Activated T-helper 9 cell treated with anti-CD3 and anti-CD28 coated beads, Interleukin-2, amount 50 U/mL, for 16 hours (primary cell): Measurements from ENCODE around the gene NOD2.
A peak's percentile ranks its signal among the peaks of the same experiment; 100 is the strongest.

Experiments used
- DNase-seq: peaks from one replicate; pipeline ENCODE4 v3.0.0-alpha.2; 2020; ENCODE audit warnings: low read depth

The NOD2 gene

DNA sequence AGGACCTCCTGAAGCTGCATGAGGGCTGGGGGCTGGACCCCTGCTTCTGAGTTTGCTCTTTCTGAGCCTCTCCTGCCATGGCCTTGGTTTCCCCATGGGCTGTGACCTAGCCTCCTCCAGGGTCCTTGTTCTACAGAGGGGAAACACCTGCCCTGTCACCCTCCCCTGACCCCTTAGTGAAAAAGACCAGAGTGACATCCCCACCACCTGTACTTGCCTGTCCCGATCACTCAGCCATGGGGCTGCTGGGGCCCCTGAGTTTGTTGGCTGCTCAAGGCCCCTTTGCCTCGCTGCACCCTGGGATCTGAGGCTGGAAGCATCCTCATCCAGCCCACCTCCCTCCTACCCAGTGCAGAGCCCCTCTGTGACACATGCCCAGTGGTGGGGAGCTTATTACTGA, 800 bp downstream of the NOD2 start:
- DNase-seq, result no peak

DNA sequence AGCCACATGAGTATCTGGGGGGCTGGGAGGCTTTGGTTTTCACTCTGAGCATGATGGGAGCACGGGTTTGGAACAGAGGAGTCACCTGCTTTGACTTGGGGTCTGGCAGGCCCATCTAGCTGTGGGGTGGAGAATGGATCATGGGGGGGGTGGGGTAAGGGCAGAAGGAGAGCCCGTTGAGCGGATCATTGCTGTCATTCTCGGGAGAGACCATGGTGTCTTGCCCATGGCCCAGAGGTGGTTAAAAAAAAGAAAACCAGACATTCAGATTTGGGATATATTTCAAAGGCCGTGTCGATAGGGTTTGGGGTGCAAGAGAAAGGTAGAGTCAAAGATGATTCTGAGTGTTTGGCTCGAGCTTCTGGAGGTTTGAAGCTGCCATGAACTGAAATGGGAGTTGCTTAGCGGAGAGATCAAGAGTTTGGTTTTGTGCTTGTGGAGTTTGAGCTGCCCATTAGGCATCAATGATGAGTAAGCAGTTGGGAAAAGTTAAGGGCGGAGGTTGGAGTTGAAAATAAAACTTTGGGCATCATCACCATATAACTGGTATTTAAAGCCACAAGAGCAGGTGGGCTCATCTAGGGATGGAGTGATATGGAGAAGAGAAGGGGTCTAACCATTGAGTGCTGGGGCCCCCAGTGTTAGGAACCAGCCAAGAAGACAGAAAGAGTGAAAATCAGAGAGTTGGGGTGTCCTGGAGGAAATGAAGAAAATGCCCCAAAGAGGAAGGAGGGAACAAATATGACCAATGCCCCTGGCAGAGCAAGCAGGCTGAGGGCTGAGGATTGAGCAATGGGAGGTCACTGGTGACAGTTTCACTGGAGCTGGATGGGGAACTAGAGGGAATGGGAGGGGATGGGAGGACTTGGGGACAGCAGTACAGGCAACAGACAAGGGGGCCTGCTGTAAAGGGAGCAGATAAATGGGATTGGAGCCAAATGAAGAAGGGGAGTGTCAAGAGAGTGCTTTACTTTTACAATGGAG, 1.9 kb downstream of the NOD2 start:
- no peak for DNase-seq

DNA sequence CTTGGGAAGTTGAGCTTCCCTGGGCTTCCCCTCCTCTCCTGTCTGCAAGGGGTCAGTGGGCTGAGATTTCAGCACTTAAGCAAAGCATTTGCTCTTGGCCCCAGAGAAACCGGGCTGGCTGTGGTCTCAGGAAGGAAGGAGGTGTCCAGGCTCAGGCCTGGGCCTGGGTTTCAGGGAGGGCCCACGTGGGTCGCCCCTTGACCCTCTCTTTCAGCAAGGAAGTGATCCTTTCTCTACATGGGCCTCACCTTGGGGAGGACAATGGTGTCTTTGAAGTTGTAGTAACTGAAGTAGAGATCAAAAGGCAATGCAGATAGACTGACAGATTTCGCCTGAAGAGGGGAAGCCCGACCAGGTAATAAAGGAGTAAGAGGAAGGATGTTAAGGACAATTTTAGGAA, 2.7 kb downstream of the NOD2 start:
- no peak for DNase-seq

- DNase-seq, result peak; percentile 48
These were observed 3.4 kb downstream of the NOD2 start for GRCh38 chr16:50696575-50697420.

DNA sequence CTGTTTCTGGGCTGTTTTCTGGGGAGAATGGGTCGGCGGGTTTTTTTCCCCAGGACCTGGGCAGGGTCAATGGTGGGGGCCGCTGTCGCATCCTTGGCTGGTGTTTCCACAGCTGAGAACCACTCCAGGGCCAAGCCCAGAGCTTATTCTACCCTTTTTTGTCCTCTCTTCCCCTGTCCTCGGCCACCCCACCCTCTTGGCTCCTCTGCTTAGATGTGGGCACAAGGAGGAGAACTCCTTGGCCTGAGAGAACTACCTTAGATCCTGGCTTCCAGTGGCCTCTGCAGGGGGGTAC, 4.0 kb downstream of the NOD2 start:
- DNase-seq, result no peak

- peak; percentile 62 for DNase-seq
These were observed 4.7 kb downstream of the NOD2 start for GRCh38 chr16:50697881-50698767.

DNA sequence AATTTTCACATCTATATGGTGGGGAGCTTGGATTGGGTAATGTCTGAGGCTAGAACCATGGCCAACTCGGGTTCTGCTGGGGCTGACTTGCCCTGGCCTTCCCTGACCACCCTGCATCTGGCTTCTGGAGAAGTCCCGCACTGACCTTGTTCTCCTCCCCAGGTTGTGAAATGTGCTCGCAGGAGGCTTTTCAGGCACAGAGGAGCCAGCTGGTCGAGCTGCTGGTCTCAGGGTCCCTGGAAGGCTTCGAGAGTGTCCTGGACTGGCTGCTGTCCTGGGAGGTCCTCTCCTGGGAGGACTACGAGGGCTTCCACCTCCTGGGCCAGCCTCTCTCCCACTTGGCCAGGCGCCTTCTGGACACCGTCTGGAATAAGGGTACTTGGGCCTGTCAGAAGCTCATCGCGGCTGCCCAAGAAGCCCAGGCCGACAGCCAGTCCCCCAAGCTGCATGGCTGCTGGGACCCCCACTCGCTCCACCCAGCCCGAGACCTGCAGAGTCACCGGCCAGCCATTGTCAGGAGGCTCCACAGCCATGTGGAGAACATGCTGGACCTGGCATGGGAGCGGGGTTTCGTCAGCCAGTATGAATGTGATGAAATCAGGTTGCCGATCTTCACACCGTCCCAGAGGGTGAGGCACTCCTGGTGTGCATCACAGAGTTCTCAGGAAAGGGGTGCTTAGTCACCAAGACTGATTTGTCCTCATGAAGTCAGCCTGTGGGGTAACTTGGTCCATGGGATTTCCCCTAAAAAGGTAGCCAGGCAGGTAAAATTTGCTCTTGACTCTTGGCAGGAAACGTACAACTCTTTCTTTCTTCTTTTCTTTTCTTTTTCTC, 6.1 kb downstream of the NOD2 start:
- DNase-seq, result peak; percentile 56

DNA sequence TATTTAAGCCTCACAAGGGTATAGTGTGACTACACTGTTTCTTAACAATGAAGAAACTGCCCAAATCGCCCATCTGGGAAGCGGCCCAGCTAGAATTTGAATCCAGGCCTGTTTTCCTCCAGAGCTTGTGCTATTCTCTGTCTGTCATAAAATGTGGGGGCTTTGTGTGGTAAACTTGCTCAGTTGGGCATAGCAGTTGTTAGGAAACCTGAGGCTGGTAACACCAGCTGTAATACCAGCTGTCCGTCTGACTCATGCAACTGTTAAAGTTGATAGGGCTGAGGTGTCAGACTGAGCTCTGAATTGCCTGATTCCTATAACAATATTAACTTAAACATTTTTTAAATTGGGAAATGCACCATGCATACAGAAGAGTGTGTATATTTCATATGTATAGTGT, 9.3 kb downstream of the NOD2 start:
- DNase-seq, result no peak

GRCh38 chr16:50704245-50704644, 10.8 kb downstream of the NOD2 start:
- DNase-seq, result no peak

DNA sequence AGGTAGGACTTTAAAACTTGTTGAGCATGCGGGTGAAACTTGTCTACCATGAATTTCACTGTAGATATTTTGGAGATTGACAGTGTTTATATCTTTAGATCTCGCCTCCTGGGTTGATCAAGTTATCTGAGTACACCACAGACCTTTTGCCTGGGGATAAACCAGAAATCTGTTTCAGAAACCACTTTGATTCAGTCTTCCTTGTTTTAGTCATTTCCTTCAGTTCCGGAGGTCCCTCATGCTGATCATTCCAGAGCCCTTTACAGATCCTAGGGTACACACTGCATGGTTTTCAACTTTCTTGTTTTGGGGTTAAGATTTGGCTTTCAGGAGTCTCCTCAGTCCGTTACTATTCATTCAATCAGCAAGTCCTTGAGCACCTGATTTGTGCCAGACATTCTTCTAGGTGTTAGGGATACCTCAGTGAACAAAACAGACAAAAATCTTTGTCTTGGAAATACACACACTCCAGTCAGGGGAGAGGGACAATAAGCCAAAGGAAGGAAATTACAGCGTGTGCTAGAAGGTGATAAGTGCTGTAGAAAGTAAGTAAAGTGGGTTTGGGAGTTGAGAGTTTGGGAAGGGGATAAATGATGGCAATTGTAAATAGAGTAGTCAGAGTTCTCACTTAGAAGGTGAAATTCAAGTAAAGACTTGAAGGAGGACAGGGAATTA, 12.2 kb downstream of the NOD2 start:
- no peak for DNase-seq

DNA sequence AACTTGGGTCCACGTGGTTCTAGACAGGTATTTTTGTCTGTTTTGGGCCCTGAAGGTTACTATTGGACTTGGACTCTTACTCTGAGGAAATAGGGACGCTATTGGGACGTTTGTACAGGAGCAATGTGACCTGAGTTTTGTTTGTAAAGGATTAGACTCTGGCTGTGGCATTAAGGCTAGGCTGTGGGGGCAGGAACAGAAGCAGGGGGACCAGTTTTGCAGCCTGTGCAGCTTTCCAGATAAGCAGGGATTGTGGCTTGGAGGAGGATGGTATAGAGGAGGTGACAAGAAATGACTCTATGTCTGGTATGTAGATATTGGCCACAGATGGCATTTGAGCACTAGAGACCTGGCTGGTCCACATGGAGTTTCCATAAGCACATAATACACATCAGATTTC, 12.8 kb downstream of the NOD2 start:
- no peak for DNase-seq

GRCh38 chr16:50708373-50709060, 15.1 kb downstream of the NOD2 start:
- no peak for DNase-seq

DNA sequence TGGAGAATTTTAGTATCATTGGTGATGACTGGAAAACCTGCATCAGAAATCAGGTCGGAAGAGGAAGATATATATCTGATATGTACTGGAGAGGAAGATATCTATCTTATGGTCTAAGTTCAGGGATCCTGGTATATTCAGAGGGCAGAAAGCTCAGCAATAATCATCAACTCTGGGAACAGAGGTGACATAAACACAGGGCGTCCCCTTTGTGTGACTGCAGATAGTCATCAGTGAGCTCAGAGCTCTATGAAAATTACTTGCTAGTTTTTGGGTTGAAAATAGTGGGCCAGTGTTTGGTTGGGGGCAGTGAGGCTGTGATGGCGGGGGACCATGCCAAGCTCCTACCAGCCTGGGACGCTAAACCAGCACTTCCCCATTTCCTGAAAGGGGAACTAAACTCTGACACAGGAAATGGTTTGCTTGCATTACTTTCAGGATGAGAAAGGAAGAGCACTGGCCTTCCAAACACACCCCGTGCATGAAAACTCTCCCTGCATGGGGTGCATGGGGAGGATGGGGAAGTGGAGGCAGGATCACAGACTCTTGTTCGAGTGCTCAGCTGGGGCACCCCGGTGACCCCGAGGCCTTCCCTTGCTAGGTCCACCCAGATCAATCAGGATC, 15.8 kb downstream of the NOD2 start:
- no peak for DNase-seq

DNA sequence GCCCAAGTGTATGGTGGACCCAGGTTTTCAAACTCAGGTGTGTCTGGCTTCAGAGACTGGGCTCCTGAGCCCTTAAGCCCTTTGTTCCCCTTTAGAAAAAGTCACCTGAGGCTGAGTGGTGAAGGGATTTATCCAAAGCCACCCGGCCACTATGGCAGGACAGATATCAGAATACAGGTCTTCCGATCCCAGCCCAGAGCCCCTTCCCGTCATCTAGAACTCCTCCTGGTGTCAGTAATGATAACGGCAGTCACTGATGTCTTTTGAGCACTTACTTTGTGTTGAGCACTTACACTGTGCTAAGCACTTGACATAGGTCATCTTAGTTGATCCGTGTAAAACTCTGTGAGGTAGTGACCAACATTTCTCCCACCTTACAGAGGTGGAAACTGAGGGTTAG, 16.6 kb downstream of the NOD2 start:
- DNase-seq, result no peak

DNA sequence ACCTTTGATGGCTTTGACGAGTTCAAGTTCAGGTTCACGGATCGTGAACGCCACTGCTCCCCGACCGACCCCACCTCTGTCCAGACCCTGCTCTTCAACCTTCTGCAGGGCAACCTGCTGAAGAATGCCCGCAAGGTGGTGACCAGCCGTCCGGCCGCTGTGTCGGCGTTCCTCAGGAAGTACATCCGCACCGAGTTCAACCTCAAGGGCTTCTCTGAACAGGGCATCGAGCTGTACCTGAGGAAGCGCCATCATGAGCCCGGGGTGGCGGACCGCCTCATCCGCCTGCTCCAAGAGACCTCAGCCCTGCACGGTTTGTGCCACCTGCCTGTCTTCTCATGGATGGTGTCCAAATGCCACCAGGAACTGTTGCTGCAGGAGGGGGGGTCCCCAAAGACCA, 17.6 kb downstream of the NOD2 start:
- no peak for DNase-seq

DNA sequence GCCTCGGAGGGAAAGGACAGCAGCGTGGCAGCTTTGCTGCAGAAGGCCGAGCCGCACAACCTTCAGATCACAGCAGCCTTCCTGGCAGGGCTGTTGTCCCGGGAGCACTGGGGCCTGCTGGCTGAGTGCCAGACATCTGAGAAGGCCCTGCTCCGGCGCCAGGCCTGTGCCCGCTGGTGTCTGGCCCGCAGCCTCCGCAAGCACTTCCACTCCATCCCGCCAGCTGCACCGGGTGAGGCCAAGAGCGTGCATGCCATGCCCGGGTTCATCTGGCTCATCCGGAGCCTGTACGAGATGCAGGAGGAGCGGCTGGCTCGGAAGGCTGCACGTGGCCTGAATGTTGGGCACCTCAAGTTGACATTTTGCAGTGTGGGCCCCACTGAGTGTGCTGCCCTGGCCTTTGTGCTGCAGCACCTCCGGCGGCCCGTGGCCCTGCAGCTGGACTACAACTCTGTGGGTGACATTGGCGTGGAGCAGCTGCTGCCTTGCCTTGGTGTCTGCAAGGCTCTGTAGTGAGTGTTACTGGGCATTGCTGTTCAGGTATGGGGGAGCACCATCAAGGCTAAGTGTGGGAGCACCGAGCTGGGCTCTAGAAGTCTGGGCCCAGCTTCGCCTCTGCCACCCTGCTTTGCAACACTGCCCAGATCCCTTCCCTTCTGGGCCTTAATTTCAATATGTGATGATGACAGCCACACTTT, 18.6 kb downstream of the NOD2 start:
- DNase-seq, result no peak

- DNase-seq, result no peak
These were observed 19.1 kb downstream of the NOD2 start for GRCh38 chr16:50712560-50712898.

DNA sequence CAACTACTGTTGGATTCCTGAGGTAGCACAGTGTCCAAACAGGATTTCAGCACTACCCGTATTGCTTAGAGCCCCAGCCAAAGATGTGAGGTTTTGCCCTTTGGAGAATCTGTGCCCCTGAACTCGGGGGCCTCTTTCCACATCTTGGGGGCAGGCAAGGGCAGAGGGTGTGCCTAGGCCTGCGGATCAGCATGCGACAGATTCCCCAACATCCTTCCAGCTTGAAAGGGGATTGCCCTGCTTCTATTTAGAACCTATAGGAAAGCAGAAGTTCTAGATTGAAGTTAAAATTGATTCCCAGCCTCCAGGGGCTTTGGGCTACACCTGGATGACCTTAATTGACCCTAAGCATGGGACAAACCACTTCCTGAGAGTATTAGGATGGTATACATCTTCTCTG, 19.6 kb downstream of the NOD2 start:
- DNase-seq, result no peak

DNA sequence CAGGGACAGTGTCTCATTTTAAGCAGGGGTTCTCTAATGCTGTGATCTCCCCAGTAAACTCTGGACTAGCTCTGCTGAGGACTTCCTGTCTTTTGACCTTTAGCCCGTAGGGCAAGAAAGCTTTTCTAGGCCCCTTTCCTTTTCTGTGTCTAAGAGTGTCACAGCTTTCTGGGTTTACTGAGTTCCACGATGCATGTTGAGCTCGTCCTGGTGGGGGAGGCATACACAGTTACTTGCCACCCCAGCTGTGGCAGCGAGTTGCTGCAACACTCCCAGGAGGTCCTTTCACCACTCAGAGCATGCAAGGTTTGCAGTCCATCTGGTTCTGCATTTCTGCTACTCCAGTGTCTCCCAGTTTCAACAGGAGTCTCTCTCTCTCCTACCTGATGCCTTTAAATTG, 23.7 kb downstream of the NOD2 start:
- no peak for DNase-seq
